WTC11 (cell line): ENCODE data around the gene FAM216A. TPM values are rescaled to one million over a fixed set of nuclear protein-coding genes. Genes with fewer than 3 reads are reported as not detected.

ENCODE experiments used
- ATAC-seq: fragments of 200-7000 bp; cut with Tn5 transposase; 2 replicates; pipeline ENCODE4 v1.10.0; 2021; ENCODE audit warnings: mild to moderate bottlenecking, moderate library complexity
- CTCF ChIA-PET: fragments of 300-600 bp; sonication (Branson Sonifier 250); formaldehyde crosslinking; loops from one replicate; lab custom pipeline; 2021; ENCODE audit warnings: antibody characterized with exemption; lab: Charles Lee
- POLR2A ChIA-PET: fragments of 350-600 bp; sonication (Branson Sonifier 250); formaldehyde crosslinking; loops from one replicate; lab custom pipeline; 2021; ENCODE audit warnings: antibody characterized with exemption; lab: Charles Lee
- DNase-seq: peaks from one replicate; pipeline ENCODE4 v3.0.0; 2021; ENCODE audit warnings: low spot score
- H3K27ac Mint-ChIP-seq: 2 replicates; pipeline ENCODE4 v1.8.0; 2021; ENCODE audit warnings: mixed read lengths
- H3K27me3 Mint-ChIP-seq: 2 replicates; pipeline ENCODE4 v1.8.0; 2021; ENCODE audit warnings: low read depth, mild to moderate bottlenecking, moderate library complexity, mixed read lengths
- H3K36me3 Mint-ChIP-seq: 2 replicates; pipeline ENCODE4 v1.8.0; 2021; ENCODE audit warnings: mixed read lengths
- H3K4me1 Mint-ChIP-seq: 2 replicates; pipeline ENCODE4 v1.8.0; 2022; ENCODE audit warnings: mixed read lengths
- H3K4me3 Mint-ChIP-seq: 2 replicates; pipeline ENCODE4 v1.8.0; 2021; ENCODE audit warnings: mild to moderate bottlenecking, moderate library complexity, mixed read lengths
- H3K9me3 Mint-ChIP-seq: 2 replicates; pipeline ENCODE4 v1.8.0; 2021; ENCODE audit warnings: mixed read lengths
- AR ChIP-seq: fragments of 250-450 bp; sonication (Bioruptor Pico); IDR thresholded peaks from 2 replicates; pipeline ENCODE4 v1.9.0; 2021; ENCODE audit warnings: mild to moderate bottlenecking
- FOXP1 ChIP-seq: sonication (generic); formaldehyde crosslinking; IDR thresholded peaks from 2 replicates; pipeline ENCODE4 v1.8.0; 2022; ENCODE audit warnings: missing genetic modification reagents, mild to moderate bottlenecking, moderate library complexity, borderline replicate concordance
- IRF1 ChIP-seq: sonication (generic); formaldehyde crosslinking; IDR thresholded peaks from 2 replicates; pipeline ENCODE4 v1.8.0; 2023; ENCODE audit warnings: missing genetic modification reagents
- IRF2 ChIP-seq: sonication (generic); formaldehyde crosslinking; IDR thresholded peaks from 2 replicates; pipeline ENCODE4 v1.8.0; 2022; ENCODE audit warnings: low read depth, missing genetic modification reagents, borderline replicate concordance
- KAT7 ChIP-seq: sonication (generic); formaldehyde crosslinking; IDR thresholded peaks from 2 replicates; pipeline ENCODE4 v1.8.1; 2023; ENCODE audit warnings: missing genetic modification reagents, mild to moderate bottlenecking, borderline replicate concordance
- MYBL2 ChIP-seq: sonication (generic); formaldehyde crosslinking; IDR thresholded peaks from 2 replicates; pipeline ENCODE4 v1.8.1; 2023; ENCODE audit warnings: mild to moderate bottlenecking, moderate library complexity, missing genetic modification reagents
- RELA ChIP-seq: sonication (generic); formaldehyde crosslinking; IDR thresholded peaks from 2 replicates; pipeline ENCODE4 v1.8.1; 2022; ENCODE audit warnings: missing genetic modification reagents, mild to moderate bottlenecking, borderline replicate concordance
- TCF7 ChIP-seq: sonication (generic); formaldehyde crosslinking; IDR thresholded peaks from 2 replicates; pipeline ENCODE4 v1.8.0; 2022; ENCODE audit warnings: mild to moderate bottlenecking, low read depth, missing genetic modification reagents, moderate library complexity
- TP53 ChIP-seq: sonication (generic); formaldehyde crosslinking; IDR thresholded peaks from 2 replicates; pipeline ENCODE4 v1.8.1; 2023; ENCODE audit warnings: mild to moderate bottlenecking, missing genetic modification reagents
- ZMAT4 ChIP-seq: fragments of 250-450 bp; sonication (Bioruptor Pico); IDR thresholded peaks from 2 replicates; pipeline ENCODE4 v1.9.0; 2021; ENCODE audit warnings: mild to moderate bottlenecking
- ZNF263 ChIP-seq: sonication (generic); formaldehyde crosslinking; IDR thresholded peaks from 2 replicates; pipeline ENCODE4 v1.8.1; 2022; ENCODE audit warnings: low read depth, mild to moderate bottlenecking, moderate library complexity, missing genetic modification reagents
- ZNF671 ChIP-seq: fragments of 250-450 bp; sonication (Bioruptor Pico); IDR thresholded peaks from 2 replicates; pipeline ENCODE4 v1.8.0; 2021; ENCODE audit warnings: mild to moderate bottlenecking
- total RNA-seq: library from RNA; stranded (reverse); gene quantifications from 3 replicates; pipeline ENCODE4 v1.2.3, GENCODE V29; 2021
- TF ChIP-seq, protein P1 (sequence below): sonication (generic); formaldehyde crosslinking; IDR thresholded peaks from 2 replicates; pipeline ENCODE4 v1.8.1; 2023; ENCODE audit warnings: mild to moderate bottlenecking, missing genetic modification reagents, moderate library complexity
- TF ChIP-seq, protein P2 (sequence below): sonication (generic); formaldehyde crosslinking; IDR thresholded peaks from 2 replicates; pipeline ENCODE4 v1.8.0; 2023; ENCODE audit warnings: missing genetic modification reagents, mild to moderate bottlenecking, borderline replicate concordance
- TF ChIP-seq, protein P3 (sequence below): sonication (generic); formaldehyde crosslinking; conservative IDR thresholded peaks from 2 replicates; pipeline ENCODE4 v1.8.1; 2023; ENCODE audit warnings: mild to moderate bottlenecking, low read depth, missing genetic modification reagents, moderate library complexity

Gene FAM216A
- total RNA-seq, 1 experiment from 2014 or later = 16.9 TPM

DNA sequence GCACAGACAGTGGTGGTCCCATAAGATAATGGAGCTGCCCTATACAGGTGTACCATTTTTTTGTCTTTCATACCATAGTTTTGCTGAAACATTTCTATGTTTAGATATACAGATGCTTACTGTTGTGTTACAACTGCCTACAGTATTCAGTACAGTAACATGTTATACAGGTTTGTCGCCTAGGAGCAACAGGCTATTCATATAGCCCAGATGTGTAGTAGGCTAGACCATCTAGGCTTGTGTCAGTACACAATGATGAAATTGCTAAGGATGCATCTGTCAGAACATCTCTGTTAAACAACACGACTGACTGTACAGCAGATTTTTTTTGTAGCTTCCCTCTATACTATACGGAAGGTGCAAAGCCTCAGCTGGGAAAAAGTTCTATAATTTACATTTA lies 64.0 kb downstream of the FAM216A start (continued):
- no peak for TF ChIP-seq IRF1

DNA sequence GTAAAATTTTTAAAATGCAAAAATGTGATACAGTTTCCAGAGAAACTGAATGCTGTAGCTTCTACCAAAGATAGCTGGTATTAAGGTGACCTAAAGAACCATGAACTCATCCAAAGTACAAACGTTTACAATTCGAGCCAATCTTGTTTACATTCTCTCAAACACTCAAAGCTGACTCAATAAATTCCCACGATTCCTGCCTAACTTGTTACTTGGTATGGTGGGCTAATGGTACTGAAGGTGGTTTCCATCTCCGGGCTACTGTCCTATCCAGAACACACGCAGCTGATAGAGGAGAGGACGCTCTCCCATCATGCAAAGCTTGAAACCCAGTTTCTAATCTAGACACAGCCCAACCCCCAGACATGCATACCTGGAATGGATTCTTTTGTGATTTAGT lies 65.0 kb downstream of the FAM216A start:
- H3K27me3 Mint-ChIP-seq = no peaks in the 10 kb centered on the region
- CTCF ChIA-PET = interaction anchor here (0.5 to 1.6 kb wide), 3 partner anchors 17 to 102 kb away, joined by 4 to 5 read pairs (median 4); partner anchors contain the start of gene ARPC3
- no peak for DNase-seq
- H3K27ac Mint-ChIP-seq = no peak overlapping the region; the same call in 1 of the 2 replicates
- no peaks in the 10 kb centered on the region for H3K9me3 Mint-ChIP-seq
- no peak for ATAC-seq
- POLR2A ChIA-PET = no interaction called here
- peaks cover 4% of the 10 kb centered on the region for H3K4me1 Mint-ChIP-seq
- H3K36me3 Mint-ChIP-seq = peaks cover 16% of the 10 kb centered on the region
- no peak overlapping the region for H3K4me3 Mint-ChIP-seq
- TF ChIP-seq FOXP1 (CRISPR knock-in tag) (no peak), ZNF671 (CRISPR knock-in tag) (no peak), KAT7 (no peak), ZNF263 (no peak), RELA (no peak), MYBL2 (CRISPR knock-in tag) (no peak), TP53 (CRISPR knock-in tag) (no peak), ZMAT4 (CRISPR knock-in tag) (no peak), AR (CRISPR knock-in tag) (no peak), IRF2 (no peak), TCF7 (CRISPR knock-in tag) (no peak)
- TF ChIP-seq, protein P1, sequence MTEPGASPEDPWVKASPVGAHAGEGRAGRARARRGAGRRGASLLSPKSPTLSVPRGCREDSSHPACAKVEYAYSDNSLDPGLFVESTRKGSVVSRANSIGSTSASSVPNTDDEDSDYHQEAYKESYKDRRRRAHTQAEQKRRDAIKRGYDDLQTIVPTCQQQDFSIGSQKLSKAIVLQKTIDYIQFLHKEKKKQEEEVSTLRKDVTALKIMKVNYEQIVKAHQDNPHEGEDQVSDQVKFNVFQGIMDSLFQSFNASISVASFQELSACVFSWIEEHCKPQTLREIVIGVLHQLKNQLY (CRISPR knock-in tag) = no peak
- TF ChIP-seq, protein P2, sequence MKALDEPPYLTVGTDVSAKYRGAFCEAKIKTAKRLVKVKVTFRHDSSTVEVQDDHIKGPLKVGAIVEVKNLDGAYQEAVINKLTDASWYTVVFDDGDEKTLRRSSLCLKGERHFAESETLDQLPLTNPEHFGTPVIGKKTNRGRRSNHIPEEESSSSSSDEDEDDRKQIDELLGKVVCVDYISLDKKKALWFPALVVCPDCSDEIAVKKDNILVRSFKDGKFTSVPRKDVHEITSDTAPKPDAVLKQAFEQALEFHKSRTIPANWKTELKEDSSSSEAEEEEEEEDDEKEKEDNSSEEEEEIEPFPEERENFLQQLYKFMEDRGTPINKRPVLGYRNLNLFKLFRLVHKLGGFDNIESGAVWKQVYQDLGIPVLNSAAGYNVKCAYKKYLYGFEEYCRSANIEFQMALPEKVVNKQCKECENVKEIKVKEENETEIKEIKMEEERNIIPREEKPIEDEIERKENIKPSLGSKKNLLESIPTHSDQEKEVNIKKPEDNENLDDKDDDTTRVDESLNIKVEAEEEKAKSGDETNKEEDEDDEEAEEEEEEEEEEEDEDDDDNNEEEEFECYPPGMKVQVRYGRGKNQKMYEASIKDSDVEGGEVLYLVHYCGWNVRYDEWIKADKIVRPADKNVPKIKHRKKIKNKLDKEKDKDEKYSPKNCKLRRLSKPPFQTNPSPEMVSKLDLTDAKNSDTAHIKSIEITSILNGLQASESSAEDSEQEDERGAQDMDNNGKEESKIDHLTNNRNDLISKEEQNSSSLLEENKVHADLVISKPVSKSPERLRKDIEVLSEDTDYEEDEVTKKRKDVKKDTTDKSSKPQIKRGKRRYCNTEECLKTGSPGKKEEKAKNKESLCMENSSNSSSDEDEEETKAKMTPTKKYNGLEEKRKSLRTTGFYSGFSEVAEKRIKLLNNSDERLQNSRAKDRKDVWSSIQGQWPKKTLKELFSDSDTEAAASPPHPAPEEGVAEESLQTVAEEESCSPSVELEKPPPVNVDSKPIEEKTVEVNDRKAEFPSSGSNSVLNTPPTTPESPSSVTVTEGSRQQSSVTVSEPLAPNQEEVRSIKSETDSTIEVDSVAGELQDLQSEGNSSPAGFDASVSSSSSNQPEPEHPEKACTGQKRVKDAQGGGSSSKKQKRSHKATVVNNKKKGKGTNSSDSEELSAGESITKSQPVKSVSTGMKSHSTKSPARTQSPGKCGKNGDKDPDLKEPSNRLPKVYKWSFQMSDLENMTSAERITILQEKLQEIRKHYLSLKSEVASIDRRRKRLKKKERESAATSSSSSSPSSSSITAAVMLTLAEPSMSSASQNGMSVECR = no peak
- TF ChIP-seq, protein P3, sequence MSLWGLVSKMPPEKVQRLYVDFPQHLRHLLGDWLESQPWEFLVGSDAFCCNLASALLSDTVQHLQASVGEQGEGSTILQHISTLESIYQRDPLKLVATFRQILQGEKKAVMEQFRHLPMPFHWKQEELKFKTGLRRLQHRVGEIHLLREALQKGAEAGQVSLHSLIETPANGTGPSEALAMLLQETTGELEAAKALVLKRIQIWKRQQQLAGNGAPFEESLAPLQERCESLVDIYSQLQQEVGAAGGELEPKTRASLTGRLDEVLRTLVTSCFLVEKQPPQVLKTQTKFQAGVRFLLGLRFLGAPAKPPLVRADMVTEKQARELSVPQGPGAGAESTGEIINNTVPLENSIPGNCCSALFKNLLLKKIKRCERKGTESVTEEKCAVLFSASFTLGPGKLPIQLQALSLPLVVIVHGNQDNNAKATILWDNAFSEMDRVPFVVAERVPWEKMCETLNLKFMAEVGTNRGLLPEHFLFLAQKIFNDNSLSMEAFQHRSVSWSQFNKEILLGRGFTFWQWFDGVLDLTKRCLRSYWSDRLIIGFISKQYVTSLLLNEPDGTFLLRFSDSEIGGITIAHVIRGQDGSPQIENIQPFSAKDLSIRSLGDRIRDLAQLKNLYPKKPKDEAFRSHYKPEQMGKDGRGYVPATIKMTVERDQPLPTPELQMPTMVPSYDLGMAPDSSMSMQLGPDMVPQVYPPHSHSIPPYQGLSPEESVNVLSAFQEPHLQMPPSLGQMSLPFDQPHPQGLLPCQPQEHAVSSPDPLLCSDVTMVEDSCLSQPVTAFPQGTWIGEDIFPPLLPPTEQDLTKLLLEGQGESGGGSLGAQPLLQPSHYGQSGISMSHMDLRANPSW (CRISPR knock-in tag) = no peak
